ENCODE data around the gene STK36.
"Not testable (repeated sequence)": the region's sequence is repeated elsewhere in the genome, so short reads cannot be mapped to it uniquely, and the experiment has no call there.

The STK36 gene

DNA sequence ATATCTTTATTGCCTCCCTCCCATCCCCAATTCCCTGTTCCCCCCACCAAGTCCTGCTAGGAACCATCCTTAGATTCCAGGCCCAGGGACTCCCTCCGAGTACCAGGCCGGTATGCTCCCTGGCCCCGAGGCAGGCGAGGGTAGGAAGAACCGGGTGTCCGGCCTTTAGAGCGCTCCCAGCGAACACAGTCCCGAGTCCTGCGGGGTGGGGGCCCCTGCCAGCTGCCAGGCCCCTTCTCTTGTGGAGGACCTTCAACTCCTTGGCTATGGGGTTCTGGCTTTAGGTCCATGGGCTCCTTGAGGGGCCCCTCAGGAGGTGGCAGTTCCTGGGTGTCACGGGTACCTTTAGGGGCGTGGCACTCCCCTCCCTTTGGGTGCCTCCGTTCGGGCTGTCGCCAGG, 8.0 kb upstream of the STK36 start:
- Mint-ChIP-seq H3K9me3 (no peaks in the 10 kb centered on the region), H3K27me3 (ENCODE audit: low read depth) (no peaks in the 10 kb centered on the region), H3K4me3 (no peak overlapping the region), H3K27ac (no peak overlapping the region), H3K4me1 (peaks cover 12% of the 10 kb centered on the region), H3K36me3 (ENCODE audit: low read depth) (peaks cover 52% of the 10 kb centered on the region)
- TF ChIP-seq, protein P1, sequence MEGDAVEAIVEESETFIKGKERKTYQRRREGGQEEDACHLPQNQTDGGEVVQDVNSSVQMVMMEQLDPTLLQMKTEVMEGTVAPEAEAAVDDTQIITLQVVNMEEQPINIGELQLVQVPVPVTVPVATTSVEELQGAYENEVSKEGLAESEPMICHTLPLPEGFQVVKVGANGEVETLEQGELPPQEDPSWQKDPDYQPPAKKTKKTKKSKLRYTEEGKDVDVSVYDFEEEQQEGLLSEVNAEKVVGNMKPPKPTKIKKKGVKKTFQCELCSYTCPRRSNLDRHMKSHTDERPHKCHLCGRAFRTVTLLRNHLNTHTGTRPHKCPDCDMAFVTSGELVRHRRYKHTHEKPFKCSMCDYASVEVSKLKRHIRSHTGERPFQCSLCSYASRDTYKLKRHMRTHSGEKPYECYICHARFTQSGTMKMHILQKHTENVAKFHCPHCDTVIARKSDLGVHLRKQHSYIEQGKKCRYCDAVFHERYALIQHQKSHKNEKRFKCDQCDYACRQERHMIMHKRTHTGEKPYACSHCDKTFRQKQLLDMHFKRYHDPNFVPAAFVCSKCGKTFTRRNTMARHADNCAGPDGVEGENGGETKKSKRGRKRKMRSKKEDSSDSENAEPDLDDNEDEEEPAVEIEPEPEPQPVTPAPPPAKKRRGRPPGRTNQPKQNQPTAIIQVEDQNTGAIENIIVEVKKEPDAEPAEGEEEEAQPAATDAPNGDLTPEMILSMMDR (IDR thresholded peaks at IDR 0.05; ENCODE audit: unreplicated experiment in 3 of 3) = no peak

DNA sequence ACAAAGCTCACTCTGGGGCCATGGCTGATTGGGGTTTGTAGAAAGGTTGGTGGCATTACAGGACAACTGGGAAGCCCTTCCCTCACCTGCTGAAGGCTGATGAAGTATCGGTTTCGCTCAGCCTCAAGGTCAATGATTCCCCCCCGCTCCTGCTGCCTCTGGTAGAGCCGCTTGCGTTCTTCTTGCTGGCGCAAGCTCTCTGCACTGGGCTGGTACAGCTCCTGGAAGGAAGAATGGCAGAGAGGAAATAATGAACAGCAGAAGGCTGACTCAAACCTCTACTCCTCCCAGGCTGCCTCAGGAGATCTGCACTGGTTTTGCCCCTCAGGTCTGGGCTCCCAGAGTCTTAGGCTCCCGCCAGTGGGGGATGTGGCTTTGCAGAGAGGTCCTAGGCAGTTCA, 7.2 kb upstream of the STK36 start:
- TF ChIP-seq, protein P1 (IDR thresholded peaks at IDR 0.05; ENCODE audit: unreplicated experiment in 3 of 3) = no peak
- H3K36me3 Mint-ChIP-seq (ENCODE audit: low read depth) = peaks cover 52% of the 10 kb centered on the region
- no peaks in the 10 kb centered on the region for H3K27me3 Mint-ChIP-seq (ENCODE audit: low read depth)
- H3K9me3 Mint-ChIP-seq = no peaks in the 10 kb centered on the region
- no peak overlapping the region for H3K4me3 Mint-ChIP-seq
- H3K27ac Mint-ChIP-seq = no peak overlapping the region
- H3K4me1 Mint-ChIP-seq = peaks cover 8% of the 10 kb centered on the region

DNA sequence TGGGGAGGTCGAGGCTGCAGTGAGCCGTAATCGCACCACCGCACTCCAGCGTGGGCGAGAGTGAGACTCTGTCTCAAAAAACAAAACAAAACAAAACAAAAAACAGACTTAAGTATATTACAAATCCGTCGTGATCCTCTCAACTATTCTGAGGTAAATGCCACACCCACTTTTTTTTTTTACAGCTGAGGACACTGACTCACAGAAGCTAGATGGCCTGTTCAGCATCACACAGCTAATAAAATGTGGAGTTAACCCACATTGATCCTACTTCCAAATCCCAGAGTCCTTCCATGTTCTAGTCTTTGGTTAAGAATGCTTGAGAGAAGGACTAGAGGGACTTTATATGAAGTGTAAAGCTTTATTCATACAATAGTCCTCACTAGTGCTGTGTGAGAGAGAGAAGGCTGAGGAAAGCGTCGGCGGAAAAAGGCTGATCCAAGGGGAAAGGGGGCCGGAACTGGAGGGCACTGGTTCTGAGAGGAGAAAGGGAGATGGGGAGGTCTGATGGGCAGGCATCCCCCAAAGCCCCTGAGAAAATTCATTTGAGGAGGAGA, 711 bp upstream of the STK36 start:
- Mint-ChIP-seq H3K27ac (peak overlapping the region; percentile 98 to 100 (median 99)), H3K4me3 (peak overlapping the region; percentile 98 to 100 (median 98)), H3K36me3 (ENCODE audit: low read depth) (peaks cover 40% of the 10 kb centered on the region), H3K4me1 (peaks cover 19% of the 10 kb centered on the region), H3K9me3 (no peaks in the 10 kb centered on the region), H3K27me3 (ENCODE audit: low read depth) (no peaks in the 10 kb centered on the region)
- TF ChIP-seq, protein P1 (IDR thresholded peaks at IDR 0.05; ENCODE audit: unreplicated experiment in 3 of 3) = no peak

DNA sequence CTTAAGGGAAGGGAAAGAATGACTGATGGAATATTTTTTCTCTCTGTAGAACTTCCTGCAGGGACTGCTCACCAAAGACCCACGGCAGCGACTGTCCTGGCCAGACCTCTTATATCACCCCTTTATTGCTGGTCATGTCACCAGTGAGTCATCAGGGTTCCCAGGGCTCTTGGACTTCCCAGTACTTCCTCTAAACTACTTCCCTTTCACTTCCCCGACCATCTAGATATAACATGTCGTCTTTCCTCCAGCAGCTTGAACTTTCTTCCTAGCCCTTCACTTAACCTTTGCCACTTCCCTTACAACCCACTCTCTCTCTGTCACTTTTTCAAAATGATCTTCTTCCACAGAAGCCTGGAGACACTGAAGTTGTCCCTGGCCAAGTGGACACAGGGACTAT, 7.2 kb downstream of the STK36 start:
- Mint-ChIP-seq H3K9me3 (no peaks in the 10 kb centered on the region), H3K4me1 (no peaks in the 10 kb centered on the region), H3K36me3 (ENCODE audit: low read depth) (peaks cover 38% of the 10 kb centered on the region), H3K4me3 (no peak overlapping the region), H3K27ac (no peak overlapping the region), H3K27me3 (ENCODE audit: low read depth) (no peaks in the 10 kb centered on the region)
- TF ChIP-seq, protein P1 (IDR thresholded peaks at IDR 0.05; ENCODE audit: unreplicated experiment in 3 of 3) = no peak

DNA sequence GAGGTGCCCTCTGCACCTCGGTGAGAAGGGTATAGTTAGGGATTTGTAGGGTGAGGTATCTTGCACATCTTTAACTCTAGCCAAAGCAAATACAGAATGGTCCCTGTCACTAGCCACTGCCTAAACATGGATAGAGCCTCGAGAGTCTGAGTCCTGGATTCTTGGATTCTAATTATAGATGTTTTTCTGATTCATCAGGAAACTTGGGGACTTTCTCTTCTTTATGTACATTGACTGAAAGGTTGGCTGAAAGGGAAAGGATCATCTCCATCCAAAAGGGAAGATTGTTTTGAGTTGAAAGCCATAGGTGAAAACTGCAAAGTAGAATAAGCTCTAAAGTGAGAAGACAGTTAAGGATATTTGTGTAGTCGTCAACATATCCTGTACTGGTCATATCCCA, 8.2 kb downstream of the STK36 start:
- H3K9me3 Mint-ChIP-seq = no peaks in the 10 kb centered on the region
- no peaks in the 10 kb centered on the region for H3K4me1 Mint-ChIP-seq
- H3K27me3 Mint-ChIP-seq (ENCODE audit: low read depth) = no peaks in the 10 kb centered on the region
- no peak overlapping the region for H3K27ac Mint-ChIP-seq
- TF ChIP-seq, protein P1 (IDR thresholded peaks at IDR 0.05; ENCODE audit: unreplicated experiment in 3 of 3) = no peak
- no peak overlapping the region for H3K4me3 Mint-ChIP-seq
- H3K36me3 Mint-ChIP-seq (ENCODE audit: low read depth) = peaks cover 39% of the 10 kb centered on the region

DNA sequence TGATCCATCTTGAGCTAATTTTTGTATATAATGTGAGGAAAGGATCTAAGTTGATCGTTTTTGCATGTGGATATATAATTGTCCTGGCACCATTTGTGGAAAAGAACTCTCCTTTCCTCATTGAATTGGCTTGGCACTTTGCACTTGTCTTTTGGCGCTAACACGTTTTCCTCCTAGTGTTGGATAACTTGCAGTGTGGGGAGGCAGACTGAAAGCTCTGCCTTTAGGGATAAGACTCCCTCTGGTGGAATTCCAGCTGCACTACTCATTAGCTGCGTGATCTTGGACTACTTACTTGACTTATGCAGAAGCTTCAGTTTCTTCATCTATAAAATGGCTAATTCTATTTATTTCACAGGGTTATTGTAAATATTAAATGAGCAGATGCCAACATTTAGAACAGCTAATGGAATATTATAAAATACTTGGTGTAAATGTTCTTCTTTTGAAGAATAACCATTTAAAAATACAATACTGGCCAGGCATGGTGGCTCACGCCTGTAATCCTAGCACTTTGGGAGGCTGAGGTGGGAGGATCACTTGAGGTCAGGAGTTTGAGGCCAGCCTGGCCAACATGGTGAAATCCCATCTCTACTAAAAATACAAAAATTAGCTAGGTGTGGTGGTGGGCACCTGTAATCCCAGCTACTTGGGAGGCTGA, 15.6 kb downstream of the STK36 start:
- H3K27ac Mint-ChIP-seq; H3K4me3 Mint-ChIP-seq; H3K9me3 Mint-ChIP-seq; H3K27me3 Mint-ChIP-seq (ENCODE audit: low read depth); H3K4me1 Mint-ChIP-seq: not testable (repeated sequence)
- peaks cover 55% of the 10 kb centered on the region for H3K36me3 Mint-ChIP-seq (ENCODE audit: low read depth)
- TF ChIP-seq, protein P1 (IDR thresholded peaks at IDR 0.05; ENCODE audit: unreplicated experiment in 3 of 3) = peak; percentile 75 to 79 (median 77)

Data from nephron (organoid).